ENCODE results near the gene MYL3.

DNA sequence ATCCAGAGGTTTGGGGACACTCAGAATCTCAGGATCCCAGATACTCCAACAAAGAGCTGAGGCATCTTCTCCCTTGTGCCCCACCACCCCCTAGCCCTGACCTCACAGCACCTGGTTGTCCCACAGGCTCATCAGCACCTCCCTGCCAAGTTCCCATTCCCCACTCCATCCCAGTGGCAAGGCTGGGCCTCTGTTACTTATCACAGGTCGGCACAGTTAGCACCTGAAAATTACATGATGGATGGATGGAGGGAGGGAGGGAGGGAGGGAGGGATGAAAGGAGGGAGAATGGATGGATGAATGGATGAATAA lies 12.8 kb downstream of the MYL3 start:
- TF ChIP-seq CTCF (IDR thresholded peaks at IDR 0.05; ENCODE audit: insufficient read depth, low read length), result no peak
- no peak for TF ChIP-seq POLR2AphosphoS5 (IDR thresholded peaks at IDR 0.05; ENCODE audit: low read depth)
